Glutamatergic neuron (in vitro differentiated cells): ENCODE results near the gene ATP9B. TPM values are rescaled to one million over a fixed set of nuclear protein-coding genes. Genes with fewer than 3 reads are reported as not detected.

Experiments used
- DNase-seq: peaks from one replicate; pipeline ENCODE4 v3.0.0; 2022
- H3K27ac Mint-ChIP-seq: one replicate; pipeline ENCODE4 v1.8.0; 2020; ENCODE audit warnings: mild to moderate bottlenecking, mixed read lengths, inconsistent platforms; ENCODE audit not compliant: unreplicated experiment
- H3K27me3 Mint-ChIP-seq: one replicate; pipeline ENCODE4 v1.8.0; 2020; ENCODE audit warnings: mild to moderate bottlenecking, moderate library complexity, mixed read lengths, inconsistent platforms; ENCODE audit not compliant: unreplicated experiment
- H3K36me3 Mint-ChIP-seq: one replicate; pipeline ENCODE4 v1.8.0; 2020; ENCODE audit warnings: mild to moderate bottlenecking, mixed read lengths, inconsistent platforms; ENCODE audit not compliant: unreplicated experiment
- H3K4me1 Mint-ChIP-seq: one replicate; pipeline ENCODE4 v1.8.0; 2020; ENCODE audit warnings: mild to moderate bottlenecking, low read depth, mixed read lengths, inconsistent platforms; ENCODE audit not compliant: unreplicated experiment
- H3K4me3 Mint-ChIP-seq: one replicate; pipeline ENCODE4 v1.8.0; 2020; ENCODE audit warnings: mild to moderate bottlenecking, mixed read lengths, inconsistent platforms; ENCODE audit not compliant: unreplicated experiment
- H3K9me3 Mint-ChIP-seq: one replicate; pipeline ENCODE4 v1.8.0; 2020; ENCODE audit warnings: mild to moderate bottlenecking, moderate library complexity, mixed read lengths, inconsistent platforms; ENCODE audit not compliant: unreplicated experiment
- CTCF ChIP-seq: fragments of 200-600 bp; sonication (generic); IDR thresholded peaks from one replicate; pipeline ENCODE4 v1.5.0; 2021; ENCODE audit not compliant: partially characterized antibody, unreplicated experiment
- total RNA-seq: library from RNA; stranded (reverse); fragmentation: NEBNext Ultra II Directional; extraction: Animal tissue kit (Norgen Biotek cat#: 25700); gene quantifications from one replicate; pipeline ENCODE4 v1.2.1, GENCODE V29; 2021; ENCODE audit not compliant: unreplicated experiment

Gene ATP9B
- total RNA-seq, 1 donor from 2014 or later = 62.6 TPM

- H3K4me3 Mint-ChIP-seq = no peak overlapping the region
- H3K36me3 Mint-ChIP-seq = peaks cover 9% of the 10 kb centered on the region
- H3K27me3 Mint-ChIP-seq = peaks cover 3% of the 10 kb centered on the region
- DNase-seq = no peak
- no peaks in the 10 kb centered on the region for H3K9me3 Mint-ChIP-seq
- H3K4me1 Mint-ChIP-seq = peaks cover 4% of the 10 kb centered on the region
- H3K27ac Mint-ChIP-seq = no peak overlapping the region
- TF ChIP-seq CTCF = no peak
Observed at GRCh38 chr18:79336556-79337142, 267.5 kb downstream of the ATP9B start.

GRCh38 chr18:79337184-79337583 lies 268.0 kb downstream of the ATP9B start:
- Mint-ChIP-seq H3K27me3 (peaks cover 3% of the 10 kb centered on the region), H3K4me1 (peaks cover 4% of the 10 kb centered on the region), H3K36me3 (peaks cover 9% of the 10 kb centered on the region), H3K9me3 (no peaks in the 10 kb centered on the region), H3K4me3 (no peak overlapping the region), H3K27ac (no peak overlapping the region)
- TF ChIP-seq CTCF = no peak
- DNase-seq = no peak

- TF ChIP-seq CTCF = no peak
- H3K9me3 Mint-ChIP-seq = no peaks in the 10 kb centered on the region
- no peak for DNase-seq
- H3K27ac Mint-ChIP-seq = no peak overlapping the region
- peaks cover 2% of the 10 kb centered on the region for H3K4me1 Mint-ChIP-seq
- peaks cover 2% of the 10 kb centered on the region for H3K27me3 Mint-ChIP-seq
- H3K4me3 Mint-ChIP-seq = no peak overlapping the region
- H3K36me3 Mint-ChIP-seq = peaks cover 9% of the 10 kb centered on the region
Observed at GRCh38 chr18:79337620-79338019, 268.4 kb downstream of the ATP9B start.

- DNase-seq = no peak
- Mint-ChIP-seq H3K36me3 (peaks cover 9% of the 10 kb centered on the region), H3K4me3 (no peak overlapping the region), H3K27ac (no peak overlapping the region), H3K9me3 (no peaks in the 10 kb centered on the region), H3K27me3 (peaks cover 2% of the 10 kb centered on the region), H3K4me1 (no peaks in the 10 kb centered on the region)
- no peak for TF ChIP-seq CTCF
Observed at GRCh38 chr18:79339094-79339908, 270.1 kb downstream of the ATP9B start.
